K562 (cell line): ENCODE results near the gene DDX5.

Source experiments
- POLR3A ChIP-seq: IDR thresholded peaks from 2 replicates; pipeline ENCODE4 v1.6.1; 2011; ENCODE audit warnings: borderline replicate concordance, mild to moderate bottlenecking, moderate library complexity; ENCODE audit not compliant: insufficient read length, insufficient read depth; ENCODE audit errors: extremely low read depth
- TF ChIP-seq, protein P1 (sequence below): sonication (generic); formaldehyde crosslinking; IDR thresholded peaks from 2 replicates; pipeline ENCODE4 v1.8.0; 2022; ENCODE audit warnings: missing genetic modification reagents, mild to moderate bottlenecking, borderline replicate concordance

DNA sequence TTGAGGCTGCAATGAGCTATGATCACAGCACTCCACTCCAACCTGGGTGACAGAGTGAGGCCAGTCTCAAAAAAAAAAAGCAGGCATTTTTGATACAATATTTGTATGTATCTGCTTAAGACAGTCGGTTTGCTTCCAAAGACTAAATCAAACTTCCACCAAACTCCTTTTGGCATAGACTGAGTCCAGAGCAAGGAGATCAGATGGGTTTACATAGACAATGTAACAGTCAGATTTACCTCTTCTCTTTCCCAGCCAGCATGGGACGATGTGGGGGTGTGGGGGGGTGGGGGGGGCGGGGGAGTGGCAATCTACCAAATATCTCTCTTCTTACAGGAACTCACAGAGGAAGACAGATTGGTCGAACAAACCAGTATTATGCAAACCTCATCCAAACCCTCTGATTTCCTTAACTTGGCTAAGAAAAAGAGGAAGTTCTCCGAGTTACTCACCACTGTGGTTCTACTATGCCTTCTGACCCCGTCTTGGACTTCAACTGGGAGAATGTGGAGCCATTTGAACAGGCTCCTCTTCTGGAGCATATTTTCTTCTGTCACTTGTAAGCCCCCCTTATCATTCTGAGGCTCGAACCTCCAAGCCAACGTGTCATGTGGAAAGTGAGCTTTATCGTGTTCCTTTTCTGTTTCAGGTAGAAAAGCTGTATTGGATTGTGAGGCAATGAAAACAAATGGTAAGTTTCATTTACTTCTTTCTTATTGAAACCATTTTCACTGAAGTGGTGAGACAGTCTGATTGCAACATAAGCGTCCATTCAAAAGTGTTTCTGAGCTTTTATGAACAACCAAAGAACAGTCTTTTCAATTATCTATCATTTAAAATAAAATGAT lies 57.2 kb downstream of the DDX5 start, which contains the start of gene MILR1:
- TF ChIP-seq, protein P1, sequence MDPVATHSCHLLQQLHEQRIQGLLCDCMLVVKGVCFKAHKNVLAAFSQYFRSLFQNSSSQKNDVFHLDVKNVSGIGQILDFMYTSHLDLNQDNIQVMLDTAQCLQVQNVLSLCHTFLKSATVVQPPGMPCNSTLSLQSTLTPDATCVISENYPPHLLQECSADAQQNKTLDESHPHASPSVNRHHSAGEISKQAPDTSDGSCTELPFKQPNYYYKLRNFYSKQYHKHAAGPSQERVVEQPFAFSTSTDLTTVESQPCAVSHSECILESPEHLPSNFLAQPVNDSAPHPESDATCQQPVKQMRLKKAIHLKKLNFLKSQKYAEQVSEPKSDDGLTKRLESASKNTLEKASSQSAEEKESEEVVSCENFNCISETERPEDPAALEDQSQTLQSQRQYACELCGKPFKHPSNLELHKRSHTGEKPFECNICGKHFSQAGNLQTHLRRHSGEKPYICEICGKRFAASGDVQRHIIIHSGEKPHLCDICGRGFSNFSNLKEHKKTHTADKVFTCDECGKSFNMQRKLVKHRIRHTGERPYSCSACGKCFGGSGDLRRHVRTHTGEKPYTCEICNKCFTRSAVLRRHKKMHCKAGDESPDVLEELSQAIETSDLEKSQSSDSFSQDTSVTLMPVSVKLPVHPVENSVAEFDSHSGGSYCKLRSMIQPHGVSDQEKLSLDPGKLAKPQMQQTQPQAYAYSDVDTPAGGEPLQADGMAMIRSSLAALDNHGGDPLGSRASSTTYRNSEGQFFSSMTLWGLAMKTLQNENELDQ (CRISPR knock-in tag): no peak
- no peak for TF ChIP-seq POLR3A
